ENCODE data around the gene FAM241B. TPM values are rescaled to one million over a fixed set of nuclear protein-coding genes. Genes with fewer than 3 reads are reported as not detected.

FAM241B gene
- 3.2 TPM for total RNA-seq
- long read RNA-seq, partial matches to known transcripts: 1 of 4 reads
- long read RNA-seq, other reads (novel, unspliced or antisense): 0 of 4 reads

- no peak for DNase-seq (ENCODE audit: missing footprints)
- intact Hi-C loops (cut with DNase I): no loop called here
- peak; percentile 65 for ATAC-seq
Observed at GRCh38 chr10:69629897-69630650, at the start of gene FAM241B. FAM241B (plus strand) TSS chr10:69630247; CDS start chr10:69631744, 1,497 bp downstream.

- DNase-seq (ENCODE audit: missing footprints): no peak
- intact Hi-C loops (cut with DNase I): no loop called here
- ATAC-seq: no peak
Observed at GRCh38 chr10:69580435-69580834, 49.6 kb upstream of the FAM241B start.

GRCh38 chr10:69583106-69583505, 46.9 kb upstream of the FAM241B start:
- ATAC-seq: no peak
- no peak for DNase-seq (ENCODE audit: missing footprints)
- intact Hi-C loops (cut with DNase I): no loop called here

GRCh38 chr10:69584624-69585023, 45.4 kb upstream of the FAM241B start:
- no peak for ATAC-seq
- intact Hi-C loops (cut with DNase I): no loop called here
- no peak for DNase-seq (ENCODE audit: missing footprints)

GRCh38 chr10:69588358-69588757, 41.7 kb upstream of the FAM241B start:
- no peak for DNase-seq (ENCODE audit: missing footprints)

GRCh38 chr10:69600761-69601330, 29.2 kb upstream of the FAM241B start:
- no peak for ATAC-seq
- DNase-seq (ENCODE audit: missing footprints): no peak
- intact Hi-C loops (cut with DNase I): no loop called here

More at GRCh38 chr10:69588358-69588757, 41.7 kb upstream of the FAM241B start:
- intact Hi-C loops (cut with DNase I): no loop called here
- ATAC-seq: no peak

GRCh38 chr10:69609077-69609476, 21.0 kb upstream of the FAM241B start:
- intact Hi-C loops (cut with DNase I): no loop called here
- ATAC-seq: no peak
- no peak for DNase-seq (ENCODE audit: missing footprints)

- no peak for ATAC-seq
- intact Hi-C loops (cut with DNase I): no loop called here
- DNase-seq (ENCODE audit: missing footprints): no peak
Observed at GRCh38 chr10:69612760-69613159, 17.3 kb upstream of the FAM241B start.

GRCh38 chr10:69614130-69614529, 15.9 kb upstream of the FAM241B start:
- intact Hi-C loops (cut with DNase I): no loop called here
- ATAC-seq (no peak), DNase-seq (ENCODE audit: missing footprints) (no peak)

GRCh38 chr10:69616358-69616757, 13.7 kb upstream of the FAM241B start:
- DNase-seq (ENCODE audit: missing footprints) (no peak), ATAC-seq (no peak)
- intact Hi-C loops (cut with DNase I): no loop called here

GRCh38 chr10:69618746-69619145, 11.3 kb upstream of the FAM241B start:
- intact Hi-C loops (cut with DNase I): no loop called here
- no peak for ATAC-seq

GRCh38 chr10:69619626-69620025, 10.4 kb upstream of the FAM241B start:
- intact Hi-C loops (cut with DNase I): no loop called here
- DNase-seq (ENCODE audit: missing footprints) (no peak), ATAC-seq (no peak)

More at GRCh38 chr10:69618746-69619145, 11.3 kb upstream of the FAM241B start:
- DNase-seq (ENCODE audit: missing footprints): no peak

- no peak for DNase-seq (ENCODE audit: missing footprints)
- no peak for ATAC-seq
- intact Hi-C loops (cut with DNase I): no loop called here
Observed at GRCh38 chr10:69620625-69621024, 9.4 kb upstream of the FAM241B start.

- intact Hi-C loops (cut with DNase I): no loop called here
- DNase-seq (ENCODE audit: missing footprints) (no peak), ATAC-seq (no peak)
Observed at GRCh38 chr10:69624245-69624786, 5.7 kb upstream of the FAM241B start.

GRCh38 chr10:69626826-69627225, 3.2 kb upstream of the FAM241B start:
- DNase-seq (ENCODE audit: missing footprints) (no peak), ATAC-seq (no peak)
- intact Hi-C loops (cut with DNase I): no loop called here

GRCh38 chr10:69628891-69629290, 1.2 kb upstream of the FAM241B start:
- intact Hi-C loops (cut with DNase I): no loop called here
- DNase-seq (ENCODE audit: missing footprints) (no peak), ATAC-seq (no peak)

GRCh38 chr10:69629519-69629896, 539 bp upstream of the FAM241B start:
- ATAC-seq (no peak), DNase-seq (ENCODE audit: missing footprints) (no peak)
- intact Hi-C loops (cut with DNase I): no loop called here

- no peak for DNase-seq (ENCODE audit: missing footprints)
- ATAC-seq: no peak
- intact Hi-C loops (cut with DNase I): no loop called here
Observed at GRCh38 chr10:69630651-69631400, 779 bp downstream of the FAM241B start.

GRCh38 chr10:69631566-69631965, 1.5 kb downstream of the FAM241B start:
- no peak for DNase-seq (ENCODE audit: missing footprints)
- intact Hi-C loops (cut with DNase I): no loop called here

More at GRCh38 chr10:69631566-69631965, 1.5 kb downstream of the FAM241B start:
- no peak for ATAC-seq
